WTC11 (cell line): ENCODE data around the gene ABR. TPM values are rescaled to one million over a fixed set of nuclear protein-coding genes. Genes with fewer than 3 reads are reported as not detected.

Source experiments
- ATAC-seq: fragments of 200-7000 bp; cut with Tn5 transposase; 2 replicates; pipeline ENCODE4 v1.10.0; 2021; ENCODE audit warnings: mild to moderate bottlenecking, moderate library complexity
- CTCF ChIA-PET: fragments of 300-600 bp; sonication (Branson Sonifier 250); formaldehyde crosslinking; loops from one replicate; lab custom pipeline; 2021; ENCODE audit warnings: antibody characterized with exemption; lab: Charles Lee
- POLR2A ChIA-PET: fragments of 350-600 bp; sonication (Branson Sonifier 250); formaldehyde crosslinking; loops from one replicate; lab custom pipeline; 2021; ENCODE audit warnings: antibody characterized with exemption; lab: Charles Lee
- DNase-seq: peaks from one replicate; pipeline ENCODE4 v3.0.0; 2021; ENCODE audit warnings: low spot score
- H3K27ac Mint-ChIP-seq: 2 replicates; pipeline ENCODE4 v1.8.0; 2021; ENCODE audit warnings: mixed read lengths
- H3K27me3 Mint-ChIP-seq: 2 replicates; pipeline ENCODE4 v1.8.0; 2021; ENCODE audit warnings: low read depth, mild to moderate bottlenecking, moderate library complexity, mixed read lengths
- H3K36me3 Mint-ChIP-seq: 2 replicates; pipeline ENCODE4 v1.8.0; 2021; ENCODE audit warnings: mixed read lengths
- H3K4me1 Mint-ChIP-seq: 2 replicates; pipeline ENCODE4 v1.8.0; 2022; ENCODE audit warnings: mixed read lengths
- H3K4me3 Mint-ChIP-seq: 2 replicates; pipeline ENCODE4 v1.8.0; 2021; ENCODE audit warnings: mild to moderate bottlenecking, moderate library complexity, mixed read lengths
- H3K9me3 Mint-ChIP-seq: 2 replicates; pipeline ENCODE4 v1.8.0; 2021; ENCODE audit warnings: mixed read lengths
- ARID4B ChIP-seq: sonication (generic); formaldehyde crosslinking; IDR thresholded peaks from 2 replicates; pipeline ENCODE4 v1.8.0; 2023; ENCODE audit warnings: missing genetic modification reagents, mild to moderate bottlenecking, borderline replicate concordance
- ATF1 ChIP-seq: sonication (generic); formaldehyde crosslinking; IDR thresholded peaks from 2 replicates; pipeline ENCODE4 v1.8.1; 2023; ENCODE audit warnings: mild to moderate bottlenecking, moderate library complexity, missing genetic modification reagents
- ATF3 ChIP-seq: sonication (generic); formaldehyde crosslinking; conservative IDR thresholded peaks from 2 replicates; pipeline ENCODE4 v1.8.1; 2022; ENCODE audit warnings: mild to moderate bottlenecking, missing genetic modification reagents
- CBFB ChIP-seq: sonication (generic); formaldehyde crosslinking; IDR thresholded peaks from 2 replicates; pipeline ENCODE4 v1.8.1; 2022; ENCODE audit warnings: mild to moderate bottlenecking, low read depth, missing genetic modification reagents
- ETV6 ChIP-seq: sonication (generic); formaldehyde crosslinking; IDR thresholded peaks from 2 replicates; pipeline ENCODE4 v1.8.1; 2022; ENCODE audit warnings: mild to moderate bottlenecking, missing genetic modification reagents
- FOXP4 ChIP-seq: sonication (generic); formaldehyde crosslinking; IDR thresholded peaks from 2 replicates; pipeline ENCODE4 v1.8.0; 2022; ENCODE audit warnings: mild to moderate bottlenecking, missing genetic modification reagents
- HMGXB4 ChIP-seq: sonication (generic); formaldehyde crosslinking; IDR thresholded peaks from 2 replicates; pipeline ENCODE4 v1.8.1; 2023; ENCODE audit warnings: mild to moderate bottlenecking, moderate library complexity, missing genetic modification reagents
- PRRX2 ChIP-seq: fragments of 250-450 bp; sonication (Bioruptor Pico); IDR thresholded peaks from 2 replicates; pipeline ENCODE4 v1.8.0; 2021; ENCODE audit warnings: mild to moderate bottlenecking
- STAT6 ChIP-seq: sonication (generic); formaldehyde crosslinking; conservative IDR thresholded peaks from 2 replicates; pipeline ENCODE4 v1.8.1; 2023; ENCODE audit warnings: mild to moderate bottlenecking, low read depth, missing genetic modification reagents, moderate library complexity
- TEAD1 ChIP-seq: sonication (generic); formaldehyde crosslinking; IDR thresholded peaks from 2 replicates; pipeline ENCODE4 v1.8.0; 2022; ENCODE audit warnings: mild to moderate bottlenecking, missing genetic modification reagents
- ZNF219 ChIP-seq: sonication (generic); formaldehyde crosslinking; IDR thresholded peaks from 2 replicates; pipeline ENCODE4 v1.8.0; 2023; ENCODE audit warnings: missing genetic modification reagents, mild to moderate bottlenecking, borderline replicate concordance
- ZNF263 ChIP-seq: sonication (generic); formaldehyde crosslinking; IDR thresholded peaks from 2 replicates; pipeline ENCODE4 v1.8.1; 2022; ENCODE audit warnings: low read depth, mild to moderate bottlenecking, moderate library complexity, missing genetic modification reagents
- ZNF281 ChIP-seq: sonication (generic); formaldehyde crosslinking; IDR thresholded peaks from 2 replicates; pipeline ENCODE4 v1.8.0; 2023; ENCODE audit warnings: mild to moderate bottlenecking, missing genetic modification reagents
- ZNF532 ChIP-seq: fragments of 250-450 bp; sonication (Bioruptor Pico); IDR thresholded peaks from 2 replicates; pipeline ENCODE4 v1.9.0; 2021; ENCODE audit warnings: mild to moderate bottlenecking, borderline replicate concordance
- ZSCAN18 ChIP-seq: fragments of 250-450 bp; sonication (Bioruptor Pico); IDR thresholded peaks from 2 replicates; pipeline ENCODE4 v2.1.2; 2022; ENCODE audit warnings: mild to moderate bottlenecking, moderate library complexity
- total RNA-seq: library from RNA; stranded (reverse); gene quantifications from 3 replicates; pipeline ENCODE4 v1.2.3, GENCODE V29; 2021

The ABR gene
- total RNA-seq, 1 experiment from 2014 or later = 38.0 TPM

GRCh38 chr17:1026599-1026975, 153.2 kb downstream of the ABR start:
- Mint-ChIP-seq H3K36me3 (no peaks in the 10 kb centered on the region), H3K4me3 (no peak overlapping the region), H3K4me1 (no peaks in the 10 kb centered on the region), H3K27ac (no peak overlapping the region), H3K9me3 (no peaks in the 10 kb centered on the region), H3K27me3 (peaks cover 6% of the 10 kb centered on the region)
- POLR2A ChIA-PET = interaction anchor here (0.7 kb wide), 1 partner anchor 828 kb away, joined by 4 read pairs; no protein-coding TSS in a partner anchor
- no peak for TF ChIP-seq CBFB (CRISPR knock-in tag)
- no peak for TF ChIP-seq ZNF263 (CRISPR knock-in tag)
- TF ChIP-seq ATF1 (CRISPR knock-in tag) = no peak
- TF ChIP-seq ZNF281 (CRISPR knock-in tag) = no peak
- TF ChIP-seq ZNF219 (CRISPR knock-in tag) = no peak
- TF ChIP-seq STAT6 = no peak
- no peak for TF ChIP-seq PRRX2 (CRISPR knock-in tag)
- no peak for TF ChIP-seq ARID4B (CRISPR knock-in tag)
- TF ChIP-seq ATF3 = no peak
- no peak for TF ChIP-seq HMGXB4 (CRISPR knock-in tag)
- no peak for TF ChIP-seq ZSCAN18 (CRISPR knock-in tag)
- no peak for TF ChIP-seq FOXP4 (CRISPR knock-in tag)
- no peak for TF ChIP-seq TEAD1
- no peak for TF ChIP-seq ETV6 (CRISPR knock-in tag)
- no peak for TF ChIP-seq ZNF532 (CRISPR knock-in tag)
- no peak for ATAC-seq
- CTCF ChIA-PET = interaction anchor here (1.9 kb wide), 1 partner anchor 30 kb away, joined by 10 read pairs; no protein-coding TSS in a partner anchor
- no peak for DNase-seq
